ENCODE data around the gene NOP58. TPM values are rescaled to one million over a fixed set of nuclear protein-coding genes. Genes with fewer than 3 reads are reported as not detected.
A peak's percentile ranks its signal among the peaks of the same experiment; 100 is the strongest.

Gene NOP58
- total RNA-seq (2014; rRNA removed; shearing (Covaris generic)): 124 and 145 TPM in 2 replicates
- total RNA-seq (2022): 172 and 174 TPM in 2 replicates
- percentile 98 among the genes with signal in this experiment for Bru-seq, nascent RNA
- BruChase-seq, experiment 1, labeled RNA remaining after a 6-hour chase: percentile 96 among the genes with signal in this experiment
- BruChase-seq, experiment 2, labeled RNA remaining after a 2-hour chase: percentile 97 among the genes with signal in this experiment
- long read RNA-seq, transcript NOP58-201 (15 exons, 2,046 nt): major isoform, 208 of 285 reads
- long read RNA-seq, partial matches to known transcripts: 30 of 285 reads
- long read RNA-seq, other reads (novel, unspliced or antisense): 47 of 285 reads

- peaks cover 45% of the 10 kb centered on the region for H3K36me3 ChIP-seq (ENCODE audit: insufficient read depth, low read length)
- peaks cover 31% of the 10 kb centered on the region for H3K4me1 ChIP-seq (ENCODE audit: insufficient read depth, low read length, poor library complexity, severe bottlenecking)
- peaks cover 36% of the 10 kb centered on the region for H4K20me1 ChIP-seq (ENCODE audit: insufficient read depth, low read length)
- H3K9me3 ChIP-seq (ENCODE audit: low read length): no peaks in the 10 kb centered on the region
- ChIA-PET POLR2A (interaction anchor here (0.6 to 1.1 kb wide), 4 partner anchors 14 to 1071 kb away, joined by 3 to 4 read pairs (median 3); no protein-coding TSS in a partner anchor), CTCF (ENCODE audit: unreplicated experiment) (no interaction called here)
- TF ChIP-seq CTCF (conservative IDR thresholded peaks at IDR 0.05; ENCODE audit: low read length): no peak
- TF ChIP-seq EZH2phosphoT487 (IDR thresholded peaks at IDR 0.05; ENCODE audit: borderline replicate concordance, low read depth, low read length): no peak
- H2AFZ ChIP-seq (ENCODE audit: low read length): peak within 1 kb of the TSS; percentile 66; the same call in 1 of the 2 replicates
- no peaks in the 10 kb centered on the region for H3K9me2 ChIP-seq (ENCODE audit: insufficient read depth, low read length)
- peak within 1 kb of the TSS; percentile 90 for H3K4me3 ChIP-seq (ENCODE audit: low read depth, low read length, poor library complexity, severe bottlenecking)
- H3K4me2 ChIP-seq (ENCODE audit: low read length): peak within 1 kb of the TSS; percentile 73
- intact Hi-C loops (cut with micrococcal nuclease; ENCODE audit: unreplicated experiment): loop anchor here (1.0 to 5.0 kb wide), 3 partner anchors 27 to 972 kb away; partner anchors contain the start of genes BMPR2, CYP20A1 and SUMO1
- BruUV-seq (replicated peaks): no TSS peak
- H3K27ac ChIP-seq (ENCODE audit: low read depth, low read length, poor library complexity, severe bottlenecking): peak within 1 kb of the TSS; percentile 87
- peaks cover 52% of the 10 kb centered on the region for H3K79me2 ChIP-seq (ENCODE audit: insufficient read depth, low read depth, low read length)
- DNase-seq (ENCODE audit: low spot score): peak; percentile 97
Observed at GRCh38 chr2:202265467-202266277, at the start of gene NOP58. Gene NOP58, plus strand, starts transcription at chr2:202265763. Its CDS starts 179 bp downstream, at chr2:202265942.

GRCh38 chr2:202221873-202222272 is 43.7 kb upstream of the NOP58 start:
- intact Hi-C loops (cut with micrococcal nuclease; ENCODE audit: unreplicated experiment): no loop called here
- H2AFZ ChIP-seq (ENCODE audit: low read length): no peak overlapping the region

More at GRCh38 chr2:202221873-202222272, 43.7 kb upstream of the NOP58 start:
- Histone ChIP-seq H3K9me3 (ENCODE audit: low read length) (no peaks in the 10 kb centered on the region), H3K4me3 (ENCODE audit: low read depth, low read length, poor library complexity, severe bottlenecking) (no peak overlapping the region), H4K20me1 (ENCODE audit: insufficient read depth, low read length) (peaks cover 6% of the 10 kb centered on the region), H3K4me1 (ENCODE audit: insufficient read depth, low read length, poor library complexity, severe bottlenecking) (no peaks in the 10 kb centered on the region), H3K36me3 (ENCODE audit: insufficient read depth, low read length) (peaks cover 61% of the 10 kb centered on the region), H3K27ac (ENCODE audit: low read depth, low read length, poor library complexity, severe bottlenecking) (no peak overlapping the region), H3K9me2 (ENCODE audit: insufficient read depth, low read length) (no peaks in the 10 kb centered on the region), H3K4me2 (ENCODE audit: low read length) (no peak overlapping the region), H3K79me2 (ENCODE audit: insufficient read depth, low read depth, low read length) (peaks cover 72% of the 10 kb centered on the region)
- POLR2A ChIA-PET: interaction anchor here (0.7 to 1.3 kb wide), 4 partner anchors 11 to 422 kb away, joined by 3 to 5 read pairs (median 3); no protein-coding TSS in a partner anchor
- no TSS peak for BruUV-seq (replicated peaks)
- CTCF ChIA-PET (ENCODE audit: unreplicated experiment): no interaction called here
- TF ChIP-seq EZH2phosphoT487 (IDR thresholded peaks at IDR 0.05; ENCODE audit: borderline replicate concordance, low read depth, low read length) (no peak), CTCF (conservative IDR thresholded peaks at IDR 0.05; ENCODE audit: low read length) (no peak)
- DNase-seq (ENCODE audit: low spot score): no peak
